ENCODE measurements around the gene LRRC75B. TPM values are rescaled to one million over a fixed set of nuclear protein-coding genes. Genes with fewer than 3 reads are reported as not detected.
"Not testable (repeated sequence)": the region's sequence is repeated elsewhere in the genome, so short reads cannot be mapped to it uniquely, and the experiment has no call there.

Gene LRRC75B
- total and polyA plus RNA-seq, 2 donors (not counting 3 experiments of a cell fraction or from before 2014, with no cell fraction given) = 8.9 to 15.0 TPM

DNA sequence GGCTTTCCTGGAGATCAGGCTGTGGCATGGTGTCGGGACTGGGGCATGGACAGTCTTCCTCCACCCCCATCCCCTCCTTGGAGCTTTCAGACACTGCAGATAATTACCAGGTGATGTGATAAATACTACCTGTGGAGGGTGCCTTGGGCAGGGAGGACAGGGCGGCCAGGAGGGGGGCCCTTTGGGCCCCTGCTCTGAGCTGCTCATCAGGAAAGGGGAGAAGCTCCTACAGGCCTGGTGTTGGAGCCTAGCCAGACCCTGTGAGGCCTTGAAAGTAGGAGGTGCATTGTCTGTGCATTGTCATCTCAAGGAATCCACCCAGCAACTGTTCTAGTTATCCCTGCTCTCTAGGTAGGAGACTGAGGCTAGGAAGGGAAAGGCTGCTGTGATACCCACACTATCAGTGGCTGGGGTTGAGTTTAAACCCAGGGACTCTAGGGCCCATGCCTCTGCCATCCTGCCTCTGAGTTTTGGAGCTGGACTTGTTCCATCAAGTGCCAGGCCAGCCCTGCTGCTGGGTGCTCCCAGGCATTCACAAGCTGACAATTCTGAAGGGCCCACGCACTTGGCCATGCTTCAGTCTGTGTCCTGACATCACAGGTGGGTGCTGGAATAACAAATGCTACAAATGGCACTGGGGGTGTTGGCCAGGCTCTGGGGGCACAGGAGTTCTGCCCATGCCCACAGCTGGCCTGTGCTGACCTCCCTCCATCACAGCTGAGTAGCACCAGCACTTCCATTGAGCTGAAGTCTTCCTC is 7.3 kb upstream of the LRRC75B start:
- CTCF ChIA-PET = interaction anchor here (1.4 kb wide), 1 partner anchor 172 kb away, joined by 3 read pairs; no protein-coding TSS in a partner anchor
- H3K36me3 ChIP-seq (ENCODE audit: control insufficient read depth in 2 of 2, extremely low read depth in 1 of 2, insufficient read depth in 2 of 2, low read length in 2 of 2); H2AFZ ChIP-seq (ENCODE audit: low read depth, low read length); H3K4me1 ChIP-seq (ENCODE audit: control insufficient read depth, extremely low read depth, insufficient read depth, low read length); FAIRE-seq; H3K9me1 ChIP-seq (replicated peaks; ENCODE audit: control insufficient read depth, extremely low read depth, insufficient read depth, low read length); H3K4me3 ChIP-seq (replicated peaks in 1 of 3; ENCODE audit: insufficient read depth in 1 of 3, low read depth in 1 of 3, low read length in 3 of 3); H3K9ac ChIP-seq (replicated peaks; ENCODE audit: extremely low read depth, insufficient read depth, low read length); H3K27me3 ChIP-seq (ENCODE audit: control insufficient read depth in 2 of 2, insufficient read depth in 2 of 2, low read length in 2 of 2); DNase-seq (ENCODE audit: low read depth, low spot score); H3K79me2 ChIP-seq (ENCODE audit: control insufficient read depth, insufficient read depth, low read length); H3K4me2 ChIP-seq (ENCODE audit: insufficient read depth, low read length); H4K20me1 ChIP-seq (replicated peaks; ENCODE audit: control insufficient read depth, extremely low read depth, insufficient read depth, low read length); dilution Hi-C loops (cut with MboI; ENCODE audit: extremely low pct_ligation_motif_present, low sequenced_read_pairs); POLR2A ChIA-PET; H3K9me3 ChIP-seq (replicated peaks; ENCODE audit: control insufficient read depth, insufficient read depth, low read length); BruUV-seq (replicated peaks); intact Hi-C loops (cut with micrococcal nuclease); H3K27ac ChIP-seq (ENCODE audit: insufficient read depth, low read depth, low read length): not testable (repeated sequence)

- Histone ChIP-seq H3K4me3 (replicated peaks in 1 of 3; ENCODE audit: insufficient read depth in 1 of 3, low read depth in 1 of 3, low read length in 3 of 3) (no peak overlapping the region), H2AFZ (ENCODE audit: low read depth, low read length) (no peak overlapping the region), H4K20me1 (replicated peaks; ENCODE audit: control insufficient read depth, extremely low read depth, insufficient read depth, low read length) (no peaks in the 10 kb centered on the region), H3K27me3 (ENCODE audit: control insufficient read depth in 2 of 2, insufficient read depth in 2 of 2, low read length in 2 of 2) (no peaks in the 10 kb centered on the region), H3K4me2 (ENCODE audit: insufficient read depth, low read length) (no peak overlapping the region), H3K9me3 (replicated peaks; ENCODE audit: control insufficient read depth, insufficient read depth, low read length) (no peaks in the 10 kb centered on the region), H3K27ac (ENCODE audit: insufficient read depth, low read depth, low read length) (no peak overlapping the region), H3K36me3 (ENCODE audit: control insufficient read depth in 2 of 2, extremely low read depth in 1 of 2, insufficient read depth in 2 of 2, low read length in 2 of 2) (no peaks in the 10 kb centered on the region), H3K4me1 (ENCODE audit: control insufficient read depth, extremely low read depth, insufficient read depth, low read length) (peaks cover 7% of the 10 kb centered on the region), H3K9ac (replicated peaks; ENCODE audit: extremely low read depth, insufficient read depth, low read length) (no peak overlapping the region), H3K9me1 (replicated peaks; ENCODE audit: control insufficient read depth, extremely low read depth, insufficient read depth, low read length) (no peaks in the 10 kb centered on the region), H3K79me2 (ENCODE audit: control insufficient read depth, insufficient read depth, low read length) (no peaks in the 10 kb centered on the region)
- BruUV-seq (replicated peaks) = no TSS peak
- dilution Hi-C loops (cut with MboI; ENCODE audit: extremely low pct_ligation_motif_present, low sequenced_read_pairs) = no loop called here
- TF ChIP-seq CTCF (IDR thresholded peaks at IDR 0.05; ENCODE audit: extremely low read depth in 1 of 2, insufficient read depth in 1 of 2, low read depth in 1 of 2, low read length in 2 of 2) = no peak
- TF ChIP-seq POLR2A (IDR thresholded peaks at IDR 0.05; ENCODE audit: low read depth, low read length) = no peak
- TF ChIP-seq JUN (IDR thresholded peaks at IDR 0.05; ENCODE audit: borderline replicate concordance, insufficient read depth, insufficient read length, low read depth) = no peak
- no peak for TF ChIP-seq FOS (IDR thresholded peaks at IDR 0.05; ENCODE audit: borderline replicate concordance, insufficient read depth, low read length)
- no peak for TF ChIP-seq POLR2AphosphoS5 (IDR thresholded peaks at IDR 0.05; ENCODE audit: insufficient read depth, low read depth, low read length)
- TF ChIP-seq, protein P1, sequence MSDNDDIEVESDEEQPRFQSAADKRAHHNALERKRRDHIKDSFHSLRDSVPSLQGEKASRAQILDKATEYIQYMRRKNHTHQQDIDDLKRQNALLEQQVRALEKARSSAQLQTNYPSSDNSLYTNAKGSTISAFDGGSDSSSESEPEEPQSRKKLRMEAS (IDR thresholded peaks at IDR 0.05; ENCODE audit: insufficient read depth, insufficient read length) = no peak
- no peak for TF ChIP-seq GATA2 (IDR thresholded peaks at IDR 0.05; ENCODE audit: insufficient read depth, insufficient read length, low read depth, low read length)
- no peak for TF ChIP-seq EZH2 (IDR thresholded peaks at IDR 0.05; ENCODE audit: borderline replicate concordance, low read depth, low read length, severe bottlenecking)
- TF ChIP-seq MYC (IDR thresholded peaks at IDR 0.05; ENCODE audit: low read depth, low read length) = no peak
- CTCF ChIA-PET = interaction anchor here (1.4 kb wide), 1 partner anchor 173 kb away, joined by 3 read pairs; no protein-coding TSS in a partner anchor
- no peak for DNase-seq (ENCODE audit: low read depth, low spot score)
- intact Hi-C loops (cut with micrococcal nuclease) = no loop called here
- FAIRE-seq = no peak
- POLR2A ChIA-PET = no interaction called here
Measured at GRCh38 chr22:24599514-24599913, 6.6 kb upstream of the LRRC75B start.
